ENCODE measurements around the gene PPM1M.

DNA sequence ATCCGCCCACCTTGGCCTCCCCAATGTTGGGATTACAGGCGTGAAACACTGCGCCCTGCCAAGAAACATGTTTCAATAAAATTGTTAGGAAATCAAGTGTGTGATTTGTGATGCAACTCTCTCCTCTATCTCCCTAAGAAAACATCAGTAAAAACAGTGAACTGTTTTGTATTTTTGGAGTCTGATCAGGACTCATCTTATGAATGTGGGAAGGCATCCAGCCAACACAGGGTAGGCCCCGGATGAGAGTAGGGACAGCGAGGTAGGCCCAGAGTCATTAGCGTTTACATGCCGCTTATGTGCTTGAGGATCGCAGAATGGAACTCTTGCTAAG is 41.2 kb downstream of the PPM1M start:
- TF ChIP-seq, protein P1, sequence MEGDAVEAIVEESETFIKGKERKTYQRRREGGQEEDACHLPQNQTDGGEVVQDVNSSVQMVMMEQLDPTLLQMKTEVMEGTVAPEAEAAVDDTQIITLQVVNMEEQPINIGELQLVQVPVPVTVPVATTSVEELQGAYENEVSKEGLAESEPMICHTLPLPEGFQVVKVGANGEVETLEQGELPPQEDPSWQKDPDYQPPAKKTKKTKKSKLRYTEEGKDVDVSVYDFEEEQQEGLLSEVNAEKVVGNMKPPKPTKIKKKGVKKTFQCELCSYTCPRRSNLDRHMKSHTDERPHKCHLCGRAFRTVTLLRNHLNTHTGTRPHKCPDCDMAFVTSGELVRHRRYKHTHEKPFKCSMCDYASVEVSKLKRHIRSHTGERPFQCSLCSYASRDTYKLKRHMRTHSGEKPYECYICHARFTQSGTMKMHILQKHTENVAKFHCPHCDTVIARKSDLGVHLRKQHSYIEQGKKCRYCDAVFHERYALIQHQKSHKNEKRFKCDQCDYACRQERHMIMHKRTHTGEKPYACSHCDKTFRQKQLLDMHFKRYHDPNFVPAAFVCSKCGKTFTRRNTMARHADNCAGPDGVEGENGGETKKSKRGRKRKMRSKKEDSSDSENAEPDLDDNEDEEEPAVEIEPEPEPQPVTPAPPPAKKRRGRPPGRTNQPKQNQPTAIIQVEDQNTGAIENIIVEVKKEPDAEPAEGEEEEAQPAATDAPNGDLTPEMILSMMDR (IDR thresholded peaks at IDR 0.05): no peak
- TF ChIP-seq POLR2A (IDR thresholded peaks at IDR 0.05): no peak

Measured in prostate gland (tissue), 2 donors.